IPS DF 19.7 (cell line): ENCODE measurements around the gene SERPINE1.
A peak's percentile ranks its signal among the peaks of the same experiment; 100 is the strongest.

Experiments used
- DNase-seq: peaks from one replicate; pipeline ENCODE4 v3.0.0-alpha.2; 2013; ENCODE audit warnings: low read depth, low spot score

SERPINE1 gene

DNA sequence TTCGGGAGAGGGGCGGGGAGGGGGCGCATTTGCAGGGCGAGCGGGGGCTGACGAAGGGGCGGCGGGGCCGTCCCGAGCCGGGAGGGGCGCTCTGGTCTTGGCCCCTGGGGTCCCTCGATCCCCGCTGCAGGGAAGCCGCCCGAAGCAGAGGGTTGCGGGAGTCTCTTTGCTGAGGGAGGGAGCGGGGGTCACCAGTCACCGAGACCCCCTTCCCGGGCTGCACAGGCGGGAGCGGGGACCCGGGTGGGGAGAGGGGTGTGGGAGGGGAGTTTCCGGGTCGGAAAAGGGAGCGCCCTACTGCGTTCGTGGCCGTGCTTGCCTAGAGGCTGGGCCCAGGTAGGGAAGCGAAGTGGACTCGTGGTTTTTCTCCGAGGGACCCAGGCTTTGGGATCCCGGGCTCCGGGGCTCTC, 27.8 kb downstream of the SERPINE1 start:
- DNase-seq, result no peak

DNA sequence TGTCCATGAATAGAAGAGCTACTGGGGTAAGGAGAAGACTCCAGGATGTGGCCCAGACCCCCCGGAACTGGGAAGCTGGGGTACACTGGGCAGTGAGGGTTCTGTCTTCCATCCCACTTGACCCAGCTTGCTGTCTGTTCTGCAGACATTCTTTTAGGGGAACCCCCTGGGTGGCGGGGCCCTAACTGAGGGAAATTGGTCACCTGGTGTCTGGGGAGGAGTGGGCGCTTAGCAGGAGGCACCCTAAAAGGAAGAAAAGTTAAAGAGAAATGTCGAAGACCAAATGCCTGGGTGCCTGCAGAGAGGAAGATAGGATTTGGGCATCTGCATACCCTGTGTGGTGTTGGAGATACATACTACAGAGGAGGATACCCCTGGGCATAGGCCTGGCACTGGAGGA, 28.4 kb downstream of the SERPINE1 start:
- DNase-seq, result no peak

DNA sequence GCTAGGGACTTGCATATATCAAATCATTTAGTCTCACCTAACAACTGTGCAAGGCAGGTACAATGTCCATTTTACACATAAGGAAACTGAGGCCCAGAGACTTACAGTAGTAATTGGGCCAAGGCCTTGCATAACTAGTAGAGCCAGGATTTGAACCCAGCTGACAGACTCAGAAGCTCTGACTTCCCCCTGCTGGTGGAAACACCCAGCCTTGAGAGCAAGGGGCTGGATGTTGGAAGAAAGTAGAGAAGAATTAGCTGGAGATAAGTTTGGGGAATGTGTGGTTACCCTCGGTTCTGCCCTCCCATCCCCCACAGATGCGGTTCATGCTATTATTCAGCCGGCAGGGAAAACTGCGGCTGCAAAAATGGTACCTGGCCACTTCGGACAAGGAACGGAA, 29.4 kb downstream of the SERPINE1 start:
- DNase-seq, result no peak

DNA sequence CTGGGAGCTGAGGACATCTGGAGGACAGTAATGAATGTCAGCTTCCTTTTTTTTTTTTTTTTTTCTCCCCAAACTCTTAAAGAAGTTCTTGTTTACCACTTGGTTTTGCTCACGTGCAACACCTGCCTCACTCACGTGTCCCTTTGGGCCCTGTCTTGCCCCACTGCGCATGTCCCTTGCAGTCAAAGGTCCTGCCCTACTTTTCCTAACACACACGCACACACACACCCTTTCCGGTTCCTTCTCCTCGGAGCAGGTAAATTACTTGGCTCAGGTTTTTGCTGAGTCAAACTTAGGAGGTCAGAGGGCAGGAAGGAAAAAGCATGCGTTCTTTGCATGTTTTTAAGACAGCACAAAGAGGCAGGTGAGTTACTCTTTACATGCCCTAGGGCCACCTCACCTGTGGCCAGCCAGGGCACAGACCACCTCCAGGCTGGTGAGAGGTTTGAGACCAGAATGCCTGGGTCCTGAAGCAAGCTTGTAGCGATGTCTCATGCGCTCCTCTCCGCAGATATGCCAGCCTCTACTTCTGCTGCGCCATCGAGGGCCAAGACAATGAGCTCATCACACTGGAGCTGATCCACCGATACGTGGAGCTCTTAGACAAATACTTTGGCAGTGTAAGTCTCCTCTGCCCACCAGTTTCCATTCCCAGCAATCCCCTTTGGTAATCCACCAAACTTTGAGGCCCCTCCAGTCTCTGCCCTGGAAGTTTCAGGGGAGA, 30.1 kb downstream of the SERPINE1 start:
- no peak for DNase-seq

DNA sequence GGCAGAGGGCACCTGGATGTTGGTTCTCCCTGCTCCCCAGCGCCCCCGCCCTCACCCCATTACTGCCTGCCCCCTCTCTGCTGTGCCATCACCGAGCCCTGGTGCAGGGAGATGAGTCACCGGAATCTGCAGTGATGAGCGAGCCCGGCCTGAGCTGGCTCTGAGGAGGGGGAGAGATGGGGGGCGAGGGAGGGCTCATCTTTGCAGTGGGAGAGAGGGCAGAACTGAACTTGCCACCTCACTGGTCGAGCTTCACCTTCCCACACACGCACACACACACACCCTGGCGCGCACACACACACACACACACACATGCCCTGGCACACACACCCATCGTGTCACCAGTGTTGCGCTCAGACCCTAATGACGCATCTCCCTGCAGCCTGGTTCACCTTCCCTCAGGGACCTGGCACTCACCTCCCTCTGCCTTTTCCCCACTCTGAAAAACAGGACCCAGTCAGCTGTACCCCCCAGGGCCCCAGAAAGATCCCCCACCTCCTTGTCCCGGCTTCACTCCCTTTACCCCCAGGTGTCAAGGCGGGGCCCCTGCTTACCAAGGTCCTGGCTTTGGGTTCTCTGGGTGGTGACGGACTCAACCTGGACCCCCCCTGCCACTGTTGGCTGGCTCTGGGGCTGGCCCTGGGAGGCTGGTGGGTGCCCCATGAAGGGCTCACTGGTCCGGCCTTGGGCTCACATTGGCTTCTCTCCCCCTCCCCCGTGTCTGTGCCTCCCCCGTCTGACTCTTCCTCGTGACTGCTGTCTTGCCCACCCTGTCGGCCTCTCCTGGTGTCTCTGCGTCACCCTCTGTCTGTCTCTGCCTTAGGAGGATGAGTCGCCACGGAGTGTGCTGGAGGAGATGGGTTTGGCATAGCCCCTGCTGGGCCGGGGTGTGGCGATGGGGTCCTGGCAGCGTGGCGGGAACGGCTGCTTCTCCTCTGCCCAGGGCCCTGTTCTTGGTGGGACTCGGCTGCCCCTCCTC, 33.1 kb downstream of the SERPINE1 start:
- no peak for DNase-seq

DNA sequence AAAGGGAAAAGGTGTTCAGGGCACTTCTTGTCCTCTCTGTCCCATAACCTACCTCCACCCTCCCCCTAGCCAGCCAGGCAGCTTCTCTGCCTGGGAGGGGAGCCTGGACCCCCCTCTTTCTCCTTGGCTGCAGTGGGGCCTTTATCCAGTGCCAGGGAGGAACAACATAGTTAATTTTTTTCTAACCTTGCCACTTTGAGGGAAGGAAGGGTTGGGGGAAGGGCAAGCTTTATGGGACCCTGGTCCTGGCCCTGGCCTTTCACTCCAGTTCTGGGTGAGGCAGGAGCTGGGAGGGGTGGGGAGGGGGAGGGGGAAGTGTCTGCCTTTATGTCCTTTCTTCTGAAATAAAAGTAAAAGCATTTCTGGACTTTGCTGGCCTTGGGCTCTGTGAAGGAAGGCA, 34.0 kb downstream of the SERPINE1 start:
- DNase-seq, result no peak

DNA sequence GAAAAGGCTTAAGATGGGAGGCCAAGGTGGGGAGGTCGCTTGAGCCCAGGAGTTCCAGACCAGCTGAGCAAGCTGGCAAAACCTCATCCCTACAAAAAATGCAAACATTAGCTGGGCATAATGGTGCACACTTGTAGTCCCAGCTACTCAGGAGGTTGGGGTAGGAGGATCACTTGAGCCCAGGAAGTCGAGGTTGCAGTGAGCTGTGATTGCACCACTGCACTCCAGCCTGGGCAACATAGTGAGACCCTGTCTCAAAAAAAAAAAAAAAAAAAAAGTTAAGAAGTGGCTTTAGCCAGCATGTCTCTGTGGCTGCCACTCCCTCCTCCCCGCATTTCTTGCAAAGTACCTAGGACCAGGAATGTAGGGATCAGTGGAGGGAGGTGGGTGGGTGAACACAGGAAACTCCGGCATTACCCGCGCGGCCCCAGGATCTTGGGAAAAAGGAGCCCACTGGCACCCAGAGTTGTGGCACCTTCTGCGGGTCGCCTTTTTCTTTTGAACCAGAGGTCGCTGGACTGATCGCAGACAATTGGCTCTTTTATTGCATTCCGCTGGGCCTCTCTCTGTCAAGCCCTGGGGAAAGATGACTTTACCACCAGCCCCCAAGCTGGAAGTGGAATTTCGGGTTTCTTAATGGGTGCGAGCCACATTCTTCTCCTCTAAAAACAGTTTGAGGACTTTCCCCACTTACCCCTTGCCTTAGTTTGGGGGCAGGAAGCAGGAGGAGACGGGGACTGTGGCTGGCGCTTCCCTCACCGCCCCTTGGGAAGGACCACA, 35.0 kb downstream of the SERPINE1 start:
- no peak for DNase-seq

DNA sequence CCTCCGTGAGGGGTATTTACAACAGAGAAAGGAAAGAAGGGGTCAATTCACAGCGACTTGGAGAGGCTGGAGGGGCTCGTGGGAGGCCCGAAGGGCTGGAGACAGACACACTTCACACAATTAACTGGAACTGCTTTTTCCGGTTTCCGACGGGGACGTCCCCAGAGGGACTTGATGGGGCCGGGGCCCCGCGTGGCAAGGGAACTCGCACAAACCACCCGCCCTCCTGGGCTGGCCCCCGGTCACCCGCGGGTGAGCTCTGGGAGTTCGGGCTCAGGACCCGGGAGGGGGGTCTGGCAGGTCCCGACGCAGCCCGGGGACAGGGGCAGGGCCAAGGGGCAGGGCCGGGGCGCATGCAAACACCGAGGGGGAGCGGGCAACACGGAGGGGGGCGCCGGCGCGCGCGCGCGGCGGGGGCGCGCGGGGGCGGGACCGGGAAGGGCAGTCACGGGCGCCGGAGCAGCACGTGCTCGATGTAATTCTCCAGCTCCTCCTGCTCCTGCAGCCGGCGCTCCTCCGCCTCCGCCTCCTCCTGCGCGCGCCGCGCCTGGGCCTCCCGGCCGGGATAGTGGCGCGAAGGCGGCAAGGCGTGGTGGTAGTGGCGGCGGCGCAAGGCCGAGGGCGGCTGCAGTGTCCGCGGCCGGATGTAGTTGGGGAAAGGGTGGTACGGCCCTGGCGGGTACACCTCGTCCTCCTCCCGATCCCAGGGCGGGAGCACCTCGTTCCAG, 35.8 kb downstream of the SERPINE1 start:
- no peak for DNase-seq

DNA sequence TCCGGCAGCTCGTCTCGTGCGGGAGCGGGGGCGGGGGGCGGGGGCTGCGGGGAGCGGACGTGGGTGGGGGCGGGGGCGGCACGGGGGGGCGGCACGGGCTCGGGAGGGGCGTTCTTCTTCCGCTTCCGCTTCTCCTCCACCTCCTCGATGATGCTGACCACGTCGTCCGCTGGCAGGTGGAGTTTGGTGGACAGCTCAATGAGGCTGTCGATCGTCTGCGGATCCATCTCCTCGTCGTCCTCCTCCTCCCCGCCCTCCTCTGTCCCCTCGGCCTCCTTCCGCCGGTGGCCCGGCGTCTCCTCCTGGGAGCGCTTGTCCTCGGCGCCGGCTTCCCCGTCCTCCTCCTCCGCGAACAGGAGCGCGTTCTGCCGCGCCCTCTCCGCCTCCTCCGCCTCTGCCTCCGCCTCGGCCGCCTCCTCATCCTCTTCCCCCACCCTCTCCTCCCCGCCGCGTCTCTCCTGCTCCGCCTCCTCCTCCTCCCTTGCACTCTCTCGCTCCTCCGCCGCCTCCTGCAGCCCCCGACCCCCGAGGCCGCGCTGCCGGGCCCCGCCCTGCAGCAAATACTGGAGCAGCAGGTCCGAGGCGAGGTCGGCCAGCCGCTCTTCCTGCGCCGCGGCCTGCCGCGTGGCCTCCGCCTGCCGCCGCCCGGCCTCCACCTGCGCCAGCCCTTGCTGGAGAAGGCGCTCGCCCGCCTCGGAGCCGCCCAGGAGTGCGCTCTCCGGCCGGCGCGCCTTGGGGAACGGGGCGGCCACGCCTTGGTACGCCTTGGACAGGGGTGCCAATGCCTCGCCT, 36.6 kb downstream of the SERPINE1 start:
- no peak for DNase-seq

DNA sequence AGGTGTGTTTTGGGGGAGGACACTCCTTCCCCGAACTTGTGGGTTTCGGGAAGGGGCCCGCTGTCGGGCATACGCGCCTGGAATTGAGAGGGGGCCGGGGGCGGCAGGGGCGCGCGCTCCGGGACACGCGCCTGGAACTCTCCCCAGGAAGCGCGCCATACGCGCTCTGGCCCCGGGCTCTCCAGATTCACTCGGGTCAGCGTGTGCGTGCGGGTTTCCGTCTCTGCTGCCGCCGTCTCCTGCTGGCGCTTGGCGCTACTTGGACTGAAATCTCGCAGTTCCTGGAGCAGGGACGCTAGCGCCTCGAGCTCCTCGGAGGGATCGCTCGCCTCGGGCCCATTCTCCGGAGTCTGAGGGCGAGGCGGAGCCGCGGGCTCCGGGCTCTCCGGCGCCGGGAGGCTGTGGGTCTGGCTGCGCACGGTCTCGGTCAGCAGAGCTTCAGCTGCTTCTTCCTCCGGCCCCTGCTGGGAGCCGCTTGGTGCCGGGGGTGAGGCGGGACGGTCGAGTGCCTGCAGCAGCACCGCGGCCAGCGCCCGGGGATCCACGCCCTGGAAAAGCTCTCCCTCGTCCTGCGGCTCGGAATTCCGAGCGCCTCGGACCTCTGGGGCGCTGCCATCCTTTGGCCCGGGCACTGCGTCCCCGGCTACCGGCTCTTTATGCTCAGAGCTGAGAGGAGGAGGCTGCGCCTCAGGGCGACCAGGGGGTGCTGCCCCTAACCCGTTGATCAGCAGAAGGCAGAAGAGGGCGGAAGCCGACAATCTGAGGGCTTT, 37.4 kb downstream of the SERPINE1 start:
- no peak for DNase-seq

DNA sequence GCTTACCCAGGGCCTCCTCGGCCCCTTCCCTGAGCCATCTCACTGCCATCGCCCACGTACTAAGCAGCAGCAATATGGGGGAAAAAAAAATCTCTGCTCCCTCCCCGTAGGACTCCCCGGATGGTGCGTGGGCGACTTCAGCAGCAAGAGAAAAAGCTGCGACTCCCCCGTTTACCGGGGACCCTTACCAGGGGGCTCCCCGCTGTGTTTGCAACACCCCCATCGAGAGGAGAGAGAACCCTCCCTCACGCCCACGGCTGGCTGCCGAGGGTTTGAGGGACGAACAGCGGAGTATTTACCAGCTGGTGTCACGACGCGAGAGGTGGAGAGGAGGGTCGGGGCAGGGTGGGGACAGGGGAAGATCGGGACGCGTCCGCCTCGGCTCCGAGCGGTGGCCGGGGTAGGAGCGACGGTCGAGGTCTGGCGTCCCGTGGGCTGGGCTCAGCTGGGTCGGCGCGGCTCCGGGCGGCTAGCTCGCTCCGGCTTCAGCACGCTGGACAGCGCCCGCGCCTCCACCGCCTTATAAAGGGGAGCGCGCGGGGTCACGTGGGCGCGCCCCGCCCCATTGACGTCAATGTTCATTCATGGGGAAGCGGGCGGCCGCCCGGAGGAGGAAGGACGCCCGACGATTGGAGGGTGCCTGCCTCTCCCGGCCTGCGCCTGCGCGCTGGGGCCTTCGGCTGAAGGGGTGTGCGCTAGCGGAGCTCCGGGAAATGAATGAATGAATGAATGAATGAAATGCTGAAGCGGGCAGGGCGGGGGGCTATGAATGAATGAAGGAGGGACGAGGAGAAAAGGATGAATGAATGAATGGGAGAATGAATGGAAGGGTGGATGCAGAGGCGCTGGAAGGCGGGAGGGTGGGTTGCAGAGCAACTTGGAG, 38.4 kb downstream of the SERPINE1 start, which contains the start of gene VGF:
Gene VGF (minus strand): TSS at position 495 of the 883 bp plus-strand sequence. CDS start 726 bp downstream, outside the sequence.
- no peak for DNase-seq

DNA sequence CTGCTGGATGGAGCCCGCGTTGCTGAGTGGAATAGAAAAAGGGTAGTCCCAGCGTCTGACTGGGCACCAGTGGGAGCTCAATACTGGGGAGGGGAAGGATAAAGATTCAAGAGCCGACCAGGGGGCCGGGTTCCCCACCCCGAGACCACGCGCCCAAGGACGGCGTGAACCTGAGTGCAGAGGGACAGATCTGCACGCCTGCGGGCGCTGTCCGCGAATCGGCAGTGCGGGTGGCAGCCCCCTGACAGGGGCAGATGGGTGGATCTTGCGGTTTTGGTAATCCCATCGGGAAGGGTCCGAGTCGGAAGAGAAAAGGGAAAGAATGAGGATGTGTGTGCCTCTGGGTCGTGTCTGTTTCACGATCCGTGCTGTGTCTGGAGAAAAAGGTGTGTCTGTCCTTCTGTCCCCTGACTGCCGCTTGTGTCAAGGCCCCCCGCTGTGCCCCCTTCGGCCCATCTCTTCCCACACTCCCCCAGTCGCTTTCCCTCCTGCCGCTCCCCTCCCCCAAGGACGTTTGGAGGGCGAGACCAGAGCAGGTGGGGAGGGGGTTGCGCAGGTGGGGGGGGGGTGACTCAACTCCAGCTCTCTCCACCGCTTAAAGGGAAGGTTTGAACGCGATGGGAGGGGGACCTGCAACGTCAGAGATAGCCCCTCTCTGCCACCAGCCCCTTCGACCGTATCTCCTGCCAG, 39.2 kb downstream of the SERPINE1 start:
- DNase-seq, result no peak

DNA sequence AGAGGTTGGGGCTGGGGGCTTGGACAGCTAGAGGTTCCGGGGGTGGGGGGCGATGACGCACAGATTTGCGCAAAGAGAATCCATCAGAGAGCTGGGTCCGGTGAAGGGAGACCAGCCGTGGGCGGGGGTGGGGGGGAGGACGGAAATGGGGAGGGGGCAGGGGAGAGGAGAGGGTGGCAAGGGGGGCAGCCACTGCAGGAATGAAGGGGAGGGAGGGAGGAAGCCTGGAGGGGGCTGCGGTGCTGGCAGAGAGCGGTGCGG, 39.7 kb downstream of the SERPINE1 start:
- no peak for DNase-seq

DNA sequence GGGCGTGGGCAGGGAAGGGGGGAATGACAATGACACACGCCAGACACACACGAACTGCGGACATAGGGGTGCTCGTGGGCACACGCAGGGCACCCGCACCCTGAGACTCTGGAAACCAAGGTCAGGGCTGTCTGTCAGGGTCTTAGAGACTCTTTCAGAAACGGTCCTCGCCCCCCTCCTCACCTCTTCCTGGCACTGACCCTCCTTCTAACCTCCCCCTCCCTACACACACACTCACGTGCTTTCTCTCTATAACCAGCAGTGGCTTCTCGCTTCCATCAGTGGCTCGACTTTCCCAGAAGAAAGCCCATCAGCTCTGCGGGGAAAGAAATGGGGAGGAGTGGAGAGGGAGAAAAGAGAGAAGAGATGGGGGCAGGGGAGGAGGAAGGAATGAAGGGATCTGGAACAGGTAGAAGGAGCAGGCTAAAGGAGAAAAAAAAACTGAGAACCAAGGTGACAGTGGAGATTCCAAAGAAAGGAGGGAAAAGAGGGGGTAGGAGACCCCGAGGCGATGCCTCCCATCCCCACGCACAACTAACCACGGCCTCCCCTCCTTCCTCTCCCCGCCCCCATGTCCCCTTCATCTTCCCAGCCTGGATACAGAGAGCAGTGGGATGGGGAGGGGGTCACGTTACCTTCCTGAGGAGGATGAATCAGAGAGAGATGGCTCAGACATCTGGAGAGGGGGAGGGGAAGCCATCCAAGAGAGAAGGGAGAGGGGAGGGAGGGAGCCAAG, 40.2 kb downstream of the SERPINE1 start:
- DNase-seq, result peak; percentile 92

DNA sequence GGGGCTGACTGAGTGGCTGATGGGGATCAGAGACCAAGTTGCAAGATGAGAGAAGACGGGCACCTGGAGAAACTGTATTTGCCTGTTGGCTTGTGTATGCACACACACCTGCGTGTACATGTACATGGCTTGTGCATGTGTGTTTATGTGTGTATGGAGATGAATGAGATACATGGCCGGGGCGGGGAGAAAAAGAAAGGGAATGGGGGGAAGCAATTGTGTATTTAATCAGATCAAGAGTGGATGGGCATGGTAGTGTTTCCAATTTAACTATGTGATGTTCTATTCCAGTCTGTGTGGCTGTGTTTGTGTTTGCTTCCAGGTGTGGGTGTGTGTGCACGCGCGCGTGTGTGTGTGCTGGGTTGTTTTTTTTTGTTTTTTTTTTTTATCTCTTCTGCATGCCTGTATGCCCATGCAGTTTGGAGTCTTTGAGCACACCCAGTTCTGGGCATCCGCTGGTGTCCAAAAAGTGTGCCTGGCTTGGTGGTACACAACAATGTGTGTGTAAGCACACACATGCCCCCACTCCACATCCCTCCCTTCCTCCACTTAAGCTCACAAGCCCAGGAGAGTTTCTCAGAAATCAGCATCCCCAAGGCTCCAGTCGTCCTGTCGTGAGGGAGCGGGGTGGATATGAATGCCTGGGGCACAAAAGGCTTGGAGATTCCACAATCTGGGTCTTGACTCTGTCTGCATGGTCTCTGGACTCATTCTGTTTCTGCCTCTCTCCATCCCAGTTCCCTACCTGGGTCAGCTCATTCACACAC, 40.9 kb downstream of the SERPINE1 start:
- no peak for DNase-seq

DNA sequence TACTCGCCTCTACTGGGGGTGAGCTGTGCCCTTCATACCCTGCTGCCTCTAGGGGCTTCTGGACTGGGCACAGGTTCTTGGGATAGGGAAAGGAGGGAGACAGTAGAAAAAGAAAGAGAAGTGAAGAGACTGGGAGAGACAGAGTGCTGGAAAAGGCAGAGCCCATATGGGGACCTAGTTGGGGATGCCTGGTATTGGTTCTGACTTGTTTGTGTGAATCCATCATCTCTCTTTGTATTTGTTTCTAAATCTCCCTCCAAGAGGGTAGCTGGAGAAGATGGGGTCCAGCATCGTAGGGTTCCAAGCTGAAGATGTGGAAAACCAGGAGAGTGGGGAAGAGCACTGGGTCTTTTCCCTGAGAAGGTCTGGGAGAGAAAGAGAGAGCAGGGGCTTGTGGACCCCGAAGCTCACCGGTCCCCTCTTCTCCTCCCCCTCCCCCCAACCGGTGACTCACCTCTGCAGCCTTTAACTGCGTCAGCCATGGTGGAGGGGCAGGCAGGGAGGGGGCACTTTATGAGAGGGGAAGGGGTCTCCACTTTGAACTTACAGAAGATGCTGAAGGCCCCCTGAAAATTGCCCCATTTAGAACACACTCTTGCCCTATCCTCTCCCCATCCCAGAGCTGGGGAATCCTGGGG, 41.6 kb downstream of the SERPINE1 start:
- no peak for DNase-seq
